Hypothalamus (tissue), 51 donors: ENCODE measurements around the gene CCL22.
"Not testable (repeated sequence)": the region's sequence is repeated elsewhere in the genome, so short reads cannot be mapped to it uniquely, and the experiment has no call there.

Experiments used
- DNase-seq, 51 donors: peaks; one replicate each; lab custom pipeline; 2025; lab: John Stamatoyannopoulos, UW

CCL22 gene, protein sequence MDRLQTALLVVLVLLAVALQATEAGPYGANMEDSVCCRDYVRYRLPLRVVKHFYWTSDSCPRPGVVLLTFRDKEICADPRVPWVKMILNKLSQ

DNA sequence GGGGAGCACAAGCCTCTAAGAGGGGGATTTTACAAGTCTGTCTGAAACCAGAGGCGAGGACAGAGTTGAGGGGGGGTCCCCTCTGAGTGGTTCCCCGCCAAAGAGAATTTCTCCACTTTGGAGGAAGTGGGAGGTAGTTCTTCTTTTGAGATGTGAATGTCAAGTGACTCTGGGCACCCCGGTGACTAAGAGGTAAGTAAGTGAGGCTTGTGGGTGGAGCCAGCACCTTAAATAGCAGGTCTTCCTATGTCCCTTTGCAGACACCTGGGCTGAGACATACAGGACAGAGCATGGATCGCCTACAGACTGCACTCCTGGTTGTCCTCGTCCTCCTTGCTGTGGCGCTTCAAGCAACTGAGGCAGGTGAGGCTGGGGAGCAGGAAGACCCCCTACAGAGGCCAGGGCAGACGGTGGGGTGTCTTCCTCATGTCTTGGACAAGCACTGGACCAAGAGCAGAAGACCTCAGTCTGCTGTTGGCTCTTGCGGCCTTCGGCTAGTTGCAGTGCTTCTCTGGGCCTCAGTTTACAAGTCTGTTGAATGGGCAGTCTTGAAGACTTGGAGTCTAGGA is at the start of gene CCL22:
CCL22 (plus strand) TSS at position 257 of the 569 bp plus-strand sequence; CDS start at position 291, 34 bp downstream.
- no peak for DNase-seq

DNA sequence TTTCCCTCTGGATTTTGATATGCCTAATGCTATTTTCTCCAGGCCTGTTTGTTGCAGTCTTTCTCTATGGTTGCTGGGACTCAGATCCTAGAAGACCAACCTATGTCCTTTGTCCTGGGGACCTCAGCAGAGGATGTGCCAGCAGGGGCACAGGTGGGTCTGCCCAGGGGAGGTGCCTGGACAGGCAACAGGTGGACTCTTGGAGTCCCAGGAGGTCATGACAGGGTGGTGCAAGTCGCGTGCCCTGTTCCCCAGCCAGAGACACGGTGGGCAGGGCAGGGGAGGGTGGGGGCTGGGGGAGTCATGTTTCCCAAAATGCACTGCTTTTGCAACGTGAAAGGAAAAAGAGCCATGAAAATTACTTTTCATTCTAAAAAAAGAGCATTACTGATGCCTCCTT is 47.8 kb upstream of the CCL22 start:
- DNase-seq: no peak

DNA sequence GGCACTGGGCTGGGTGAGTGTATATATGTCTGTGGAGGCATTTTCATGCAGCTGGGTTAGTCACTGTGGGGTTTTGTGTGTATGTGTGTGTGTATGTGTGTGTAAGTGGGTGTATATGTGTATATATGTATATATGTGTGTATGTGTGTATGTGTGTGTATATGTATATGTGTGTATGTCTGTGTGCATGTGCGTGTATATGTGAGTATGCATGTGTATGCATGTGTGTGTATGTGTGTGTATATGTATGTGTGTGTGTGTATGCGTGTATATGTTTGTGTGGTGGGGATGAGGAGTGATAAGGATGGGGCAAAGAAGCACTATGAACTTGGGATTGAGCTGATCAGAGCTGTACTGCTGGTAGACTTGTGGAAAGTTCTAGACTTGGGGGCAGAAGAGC is 45.1 kb upstream of the CCL22 start:
- DNase-seq: no peak

DNA sequence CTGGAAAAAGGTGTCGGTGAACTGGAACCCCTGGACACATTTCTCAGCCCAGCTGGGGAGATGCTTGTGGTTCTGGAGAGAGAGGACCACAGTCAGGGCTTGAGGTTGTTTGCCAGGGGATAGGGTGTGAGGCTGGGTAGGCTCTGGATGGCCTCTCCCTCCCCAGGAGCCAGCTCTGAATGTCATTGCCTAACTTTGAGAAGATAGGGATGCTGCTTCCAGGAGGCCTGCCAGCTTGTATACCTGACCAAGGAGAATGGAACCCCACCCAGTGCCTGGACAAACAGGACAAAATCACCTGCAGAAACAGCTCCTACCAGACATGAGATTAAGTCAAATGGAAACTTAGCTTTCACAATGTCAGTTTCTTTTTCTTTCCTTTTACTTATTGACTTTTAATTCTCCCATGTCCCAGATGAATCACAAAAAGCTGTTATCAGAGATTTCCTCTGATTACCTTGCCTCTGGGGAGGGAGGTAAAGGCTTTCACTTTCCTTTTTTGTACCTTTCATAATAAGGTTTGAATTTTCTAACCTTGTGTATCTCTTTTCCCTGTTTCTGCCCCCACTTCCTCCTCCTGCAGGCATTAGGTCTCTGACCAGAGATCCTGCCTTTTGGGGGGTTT is 44.3 kb upstream of the CCL22 start:
- DNase-seq: no peak

DNA sequence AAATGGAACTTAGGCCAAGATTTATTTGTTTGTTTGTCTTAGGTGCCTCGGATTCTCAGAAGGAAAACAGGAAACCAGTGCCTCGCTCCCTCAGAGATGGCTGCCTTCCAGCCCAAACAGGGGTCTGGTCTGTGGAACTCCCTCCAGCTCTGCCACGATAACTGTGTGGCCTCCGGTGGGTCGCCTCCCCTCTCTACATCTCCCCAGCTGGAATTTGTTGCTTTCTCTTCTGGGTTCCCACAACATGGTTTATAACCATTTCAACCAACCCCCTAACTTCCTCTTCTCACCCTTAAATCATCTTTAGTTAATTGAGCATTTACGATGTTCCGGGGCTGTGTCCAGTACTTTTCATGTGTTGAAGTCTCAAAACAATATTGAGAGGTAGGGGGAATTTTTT is 43.2 kb upstream of the CCL22 start:
- no peak for DNase-seq

DNA sequence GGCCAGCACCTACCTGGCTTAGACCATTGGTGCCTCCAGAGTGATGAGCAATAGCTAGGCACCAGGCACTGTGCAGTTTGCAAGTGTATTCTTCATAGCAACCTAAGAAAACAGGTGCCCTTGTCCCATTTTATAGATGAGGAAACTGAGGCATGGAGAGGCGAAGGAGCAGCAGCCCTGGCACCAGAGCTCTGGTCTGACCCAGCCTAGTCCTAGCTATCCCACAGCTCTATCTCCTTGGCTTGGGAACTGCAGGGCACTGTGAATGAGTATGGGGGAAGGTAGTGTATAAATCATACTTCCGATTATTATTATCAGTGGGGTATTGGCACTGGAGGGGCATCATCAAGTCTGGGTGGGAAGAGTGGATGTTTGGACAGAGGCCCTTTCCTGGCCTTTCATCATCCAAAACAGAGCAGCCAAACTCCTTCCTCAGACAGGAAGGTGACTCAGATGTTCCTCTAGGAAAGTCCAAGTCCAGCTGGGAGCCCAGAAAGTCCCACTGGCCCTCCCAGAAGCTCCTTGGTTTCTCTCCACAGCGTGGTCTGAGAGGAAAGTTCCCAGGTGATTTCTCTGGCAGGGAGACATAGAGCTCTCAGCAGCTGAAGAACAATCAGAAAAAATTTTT is 42.1 kb upstream of the CCL22 start:
- DNase-seq: no peak

DNA sequence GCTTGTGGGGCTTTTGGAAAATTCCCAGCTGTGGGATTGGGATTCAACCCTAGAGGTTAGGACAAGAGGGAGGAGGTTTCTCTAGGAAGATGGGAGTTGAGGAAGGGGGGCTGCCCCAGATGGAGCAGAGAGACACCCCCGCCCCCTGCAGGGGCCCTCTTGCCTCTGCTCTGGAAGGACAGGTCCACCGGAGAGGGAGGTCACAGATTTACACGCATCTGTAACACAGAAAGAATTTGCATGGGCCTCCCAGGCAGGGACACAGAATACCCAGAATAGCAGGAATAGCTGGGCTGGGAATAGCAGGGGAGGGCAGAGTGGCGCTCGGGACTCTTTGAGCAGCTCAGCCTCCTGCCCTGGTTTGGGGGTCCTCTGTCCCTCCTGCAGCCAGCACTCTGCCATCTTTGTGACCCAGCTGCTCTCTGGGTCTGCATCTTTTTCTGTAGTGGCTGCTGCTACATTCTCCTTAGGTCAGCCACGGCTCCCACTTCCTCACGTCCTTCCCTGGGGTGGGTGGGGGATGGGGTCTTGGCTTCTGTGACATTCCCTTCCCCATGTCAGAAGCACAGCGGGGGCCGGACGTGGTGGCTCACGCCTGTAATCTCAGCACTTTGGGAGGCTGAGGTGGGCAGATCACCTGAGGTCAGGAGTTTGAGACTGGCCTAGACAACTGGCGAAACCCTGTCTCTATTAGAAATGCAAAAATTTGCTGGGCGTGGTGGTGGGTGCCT is 40.2 kb upstream of the CCL22 start:
- DNase-seq: no peak

DNA sequence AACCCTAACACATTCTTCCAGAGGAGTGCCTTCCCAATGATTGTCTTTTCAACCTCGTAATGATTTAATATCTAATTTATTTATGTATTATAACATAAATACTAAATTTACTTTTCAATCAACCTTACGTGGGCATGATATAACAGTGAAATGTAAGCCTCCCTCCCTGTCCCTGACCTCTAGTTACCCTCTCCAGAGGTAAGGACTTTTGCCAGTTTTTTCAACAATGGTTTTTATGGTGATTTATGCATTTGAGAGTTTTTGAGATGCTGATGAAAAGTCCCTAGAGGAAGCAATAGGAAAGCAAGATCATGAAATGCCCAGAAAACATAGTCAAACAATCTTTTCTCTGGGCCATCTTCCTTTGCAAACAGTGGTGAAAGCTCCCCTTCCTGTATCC is 38.9 kb upstream of the CCL22 start:
- no peak for DNase-seq

DNA sequence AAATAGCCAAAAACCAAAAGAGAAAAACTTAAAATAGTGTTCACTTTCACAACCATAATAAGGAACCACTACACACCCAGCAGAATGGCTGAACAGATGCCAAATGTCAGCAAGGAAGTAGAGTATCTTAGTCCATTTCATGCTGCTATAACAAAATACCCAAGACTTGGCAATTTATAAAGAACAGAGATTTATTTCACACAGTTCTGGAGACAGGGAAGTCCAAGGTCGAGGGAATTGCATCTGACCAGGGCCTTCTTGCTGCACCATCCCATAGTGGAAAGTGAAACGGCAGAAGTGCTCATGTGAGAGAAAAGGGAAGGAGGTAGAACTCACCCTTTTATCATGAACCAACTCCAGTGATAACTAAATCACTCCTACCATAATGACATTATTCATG is 33.8 kb upstream of the CCL22 start:
- no peak for DNase-seq

DNA sequence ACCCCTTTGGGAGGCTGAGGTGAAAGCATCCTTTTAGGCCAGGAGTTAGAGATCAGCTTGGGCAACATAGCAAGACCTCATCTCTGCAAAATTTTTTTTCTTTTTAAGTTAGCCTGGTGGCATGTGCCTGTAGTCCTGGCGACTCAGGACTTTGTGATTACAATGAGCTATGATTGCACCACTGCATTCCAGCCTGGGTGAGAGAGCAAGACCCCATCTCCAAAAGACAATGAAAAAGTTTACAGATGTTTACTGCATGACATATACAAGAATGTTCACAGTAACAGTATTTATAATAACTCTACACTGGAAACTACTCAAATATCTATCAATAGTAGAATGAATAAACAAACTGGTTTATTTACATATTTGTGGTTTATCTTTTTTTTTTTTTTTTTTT is 33.1 kb upstream of the CCL22 start:
- no peak for DNase-seq

DNA sequence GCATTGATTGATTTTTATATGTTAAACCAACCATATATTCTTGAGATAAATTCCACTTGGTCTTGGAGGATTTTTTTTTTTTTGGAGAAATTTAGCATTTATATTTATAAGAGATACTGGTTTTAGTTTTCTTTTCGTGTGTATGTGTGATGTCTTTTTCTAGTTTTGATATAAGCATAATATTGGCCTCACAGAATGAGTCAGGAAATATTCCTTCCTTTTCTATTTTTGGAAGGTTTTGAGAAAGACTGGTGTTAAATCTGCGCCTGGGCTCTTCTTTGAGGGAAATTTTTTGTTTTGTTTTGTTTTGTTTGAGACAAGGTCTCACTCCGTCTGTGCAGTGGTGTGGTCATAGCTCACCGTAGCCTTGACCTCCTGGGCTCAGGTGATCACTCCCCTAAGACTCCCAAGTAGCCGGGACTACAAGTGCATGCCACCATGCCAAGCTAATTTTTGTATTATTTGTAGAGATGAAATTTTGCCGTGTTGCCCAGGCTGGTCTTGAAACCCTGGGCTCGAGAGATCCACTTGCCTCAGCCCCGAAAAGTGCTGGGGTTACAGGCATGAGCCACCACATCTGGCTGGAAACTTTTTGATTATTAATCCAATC is 28.8 kb upstream of the CCL22 start:
- no peak for DNase-seq

DNA sequence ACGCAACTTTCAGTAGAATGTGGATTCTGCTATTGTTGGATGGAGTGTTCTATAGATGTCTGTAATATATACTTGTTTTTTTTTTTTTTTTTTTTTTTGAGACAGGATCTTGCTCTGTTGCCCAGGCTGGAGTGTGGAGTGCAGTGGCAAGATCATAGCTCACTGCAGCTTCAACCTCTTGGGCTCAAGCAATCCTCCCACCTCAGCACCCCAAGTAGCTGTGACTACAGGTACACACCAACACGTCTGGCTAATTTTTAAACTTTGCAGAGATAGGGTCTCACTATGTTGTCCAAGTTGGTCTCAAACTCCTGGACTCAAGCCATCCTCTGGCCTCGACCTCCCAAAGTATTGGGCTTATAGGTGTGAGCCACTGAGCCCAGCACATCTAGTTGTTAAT is 27.2 kb upstream of the CCL22 start:
- DNase-seq: no peak

DNA sequence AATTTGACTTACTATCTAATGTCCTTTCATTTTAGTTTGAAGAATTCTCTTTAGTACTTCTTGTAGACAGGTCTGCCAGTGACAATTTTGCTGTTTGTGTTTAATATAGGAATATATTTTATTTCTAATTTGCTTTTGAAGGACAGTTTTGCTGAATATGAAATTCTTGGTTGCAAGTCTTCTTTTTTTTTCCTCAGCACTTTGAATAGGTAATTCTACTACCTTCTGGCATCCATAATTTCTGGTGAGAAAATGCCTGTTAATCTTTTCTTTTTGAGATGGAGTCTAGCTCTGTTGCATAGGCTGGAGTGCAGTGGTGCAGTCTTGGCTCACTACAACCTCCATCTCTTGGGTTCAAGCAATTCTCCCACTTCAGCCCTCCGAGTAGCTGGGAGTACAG is 25.2 kb upstream of the CCL22 start:
- DNase-seq: no peak

DNA sequence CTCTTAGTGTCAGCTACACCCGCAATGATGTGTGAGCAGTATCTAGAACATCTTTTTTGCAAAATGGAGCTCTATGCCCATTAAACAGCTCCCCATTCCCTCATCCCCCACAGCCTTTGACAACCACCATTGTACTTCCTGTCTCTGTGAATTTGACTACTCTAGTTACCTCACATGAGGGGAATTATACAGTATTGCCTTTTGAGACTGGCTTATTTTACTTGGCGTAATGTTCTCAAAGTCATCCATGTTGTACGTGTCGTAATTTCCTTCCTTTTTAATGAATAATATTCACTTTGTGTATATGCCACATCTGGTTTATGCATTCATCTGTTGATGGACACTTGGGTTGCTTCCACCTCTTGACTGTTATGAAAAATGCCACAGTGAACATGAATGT is 23.2 kb upstream of the CCL22 start:
- DNase-seq: no peak

DNA sequence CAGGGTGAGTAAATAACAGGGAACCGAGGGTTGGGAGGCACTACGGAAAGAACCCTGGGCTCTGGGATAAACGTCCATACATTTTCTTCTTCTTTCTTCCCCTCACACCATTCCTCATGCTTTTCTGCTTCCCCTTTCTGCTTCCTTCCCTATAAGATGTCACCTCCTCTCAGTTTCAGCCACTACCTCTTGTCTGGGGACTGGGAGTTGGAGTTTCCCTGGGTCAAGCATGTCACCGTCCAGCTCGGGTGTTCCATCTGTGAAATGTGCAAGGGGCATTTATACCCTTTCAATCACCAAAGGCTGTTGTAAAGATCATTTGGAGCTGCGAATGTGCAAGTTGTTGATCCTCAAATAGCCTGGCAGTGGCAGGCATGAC is 17.5 kb upstream of the CCL22 start:
- DNase-seq: no peak

DNA sequence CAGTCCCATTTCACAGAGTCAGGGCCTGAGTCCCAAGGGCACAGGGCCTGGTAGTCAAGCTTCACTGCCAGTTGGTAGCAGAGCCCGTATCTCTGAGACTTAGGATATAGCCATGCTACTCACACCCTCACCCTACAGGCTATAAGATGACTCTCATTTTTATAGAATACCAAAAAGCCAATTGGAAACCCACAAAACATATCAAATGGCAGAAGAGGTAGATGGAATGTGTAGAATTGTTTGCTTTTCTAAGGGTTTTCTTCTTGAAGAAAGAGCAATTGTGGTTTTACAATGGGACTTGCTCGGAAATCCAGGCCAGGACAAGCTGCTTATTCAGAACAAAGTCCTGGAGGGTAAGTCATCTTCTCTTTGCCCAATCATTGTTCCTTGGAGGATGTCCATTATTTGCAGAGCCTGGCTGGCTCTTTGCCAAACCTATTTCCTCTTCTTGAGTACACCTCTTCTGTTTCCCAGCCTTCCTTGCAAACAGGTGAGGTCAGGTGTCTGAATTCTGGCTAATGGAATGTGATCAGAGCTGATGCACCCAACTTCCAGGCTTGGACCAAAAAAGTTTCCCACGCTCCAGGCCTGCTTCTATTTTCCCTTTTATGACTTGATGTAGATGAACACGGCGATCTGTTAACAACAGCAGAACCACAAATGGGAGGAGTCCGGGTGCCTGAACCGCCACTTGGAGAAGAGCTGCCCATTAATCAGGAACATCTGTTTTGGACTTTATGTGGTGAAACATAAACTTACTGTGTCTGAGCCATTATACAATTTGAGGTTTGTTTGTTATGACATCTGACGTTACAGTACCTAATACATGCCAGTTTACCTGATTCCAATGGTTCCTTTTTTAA is 16.9 kb upstream of the CCL22 start:
- DNase-seq: no peak

DNA sequence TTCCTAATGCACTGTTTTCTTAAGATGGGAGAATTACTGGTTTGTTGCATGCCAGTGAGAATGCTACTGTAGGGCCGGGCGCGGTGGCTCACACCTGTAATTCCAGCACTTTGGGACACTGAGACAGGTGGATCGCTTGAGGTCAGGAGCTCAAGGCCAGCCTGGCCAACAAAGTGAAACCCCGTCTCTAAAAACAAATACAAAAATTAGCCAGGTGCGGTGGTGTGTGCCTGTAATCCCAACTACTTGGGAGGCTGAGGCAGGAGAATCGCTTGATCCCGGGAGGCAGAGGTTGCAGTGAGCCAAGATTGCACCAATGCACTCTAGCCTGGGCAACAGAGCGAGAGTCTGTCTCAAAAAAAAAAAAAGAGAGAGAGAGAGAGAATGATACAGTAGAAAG is 16.0 kb upstream of the CCL22 start:
- not testable (repeated sequence) for DNase-seq

DNA sequence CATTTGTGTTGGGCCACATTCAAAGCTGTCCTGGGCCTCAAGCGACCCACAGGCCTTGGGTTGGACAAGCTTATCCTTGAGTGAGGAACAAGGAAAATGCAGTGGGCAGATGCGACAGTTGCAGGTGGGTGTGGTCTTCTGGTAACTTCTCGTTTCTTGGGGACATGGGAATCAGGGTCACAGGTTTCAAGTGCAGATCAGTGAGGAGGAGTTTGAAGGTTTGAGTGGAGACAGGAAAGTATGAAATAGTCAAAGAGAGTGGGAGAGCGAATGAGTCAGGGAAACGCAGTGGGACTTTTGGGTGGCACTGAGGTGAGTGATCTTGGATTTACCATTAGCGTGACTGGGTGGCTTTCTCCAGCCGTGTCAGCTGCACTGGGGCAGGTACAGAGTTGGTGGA is 15.4 kb upstream of the CCL22 start:
- DNase-seq: no peak

DNA sequence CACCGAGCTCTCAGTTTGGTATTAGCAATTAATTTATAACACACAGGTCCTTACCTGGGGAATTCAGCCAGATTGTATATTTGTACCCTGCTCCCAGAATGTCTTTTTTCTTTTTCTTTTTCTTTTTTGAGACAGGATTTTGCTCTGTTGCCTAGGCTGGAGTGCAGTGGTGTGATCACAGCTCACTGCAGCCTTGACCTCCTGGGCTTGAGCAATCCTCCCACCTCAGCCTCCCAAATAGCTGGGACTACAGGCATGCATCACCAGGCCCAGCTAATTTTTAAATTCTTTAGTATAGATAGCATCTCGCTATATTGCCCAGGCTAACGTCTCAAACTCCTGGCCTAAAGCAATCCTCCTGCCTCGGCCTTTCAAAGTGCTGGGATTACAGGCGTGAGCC is 14.5 kb upstream of the CCL22 start:
- DNase-seq: not testable (repeated sequence)

DNA sequence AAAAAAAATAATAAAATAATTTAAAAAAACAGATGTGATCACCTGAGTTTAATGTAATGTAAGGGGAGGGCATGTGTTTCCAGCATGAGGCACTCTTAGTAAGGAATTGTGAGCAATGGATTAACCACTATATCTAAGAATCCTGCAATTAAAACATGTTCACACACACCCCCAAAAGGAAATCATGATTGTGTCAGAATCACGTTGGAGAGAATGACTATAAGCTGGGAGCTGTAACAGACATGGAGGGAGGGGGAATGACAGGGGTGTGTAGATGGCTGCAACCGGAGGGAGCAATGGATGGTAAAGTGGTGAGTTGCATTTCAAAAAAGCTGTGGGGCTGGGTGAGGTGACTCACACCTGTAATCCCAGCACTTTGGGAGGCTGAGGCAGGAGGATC is 13.6 kb upstream of the CCL22 start:
- DNase-seq: no peak
